ENCODE results near the gene KCNJ14.
A peak's percentile ranks its signal among the peaks of the same experiment; 100 is the strongest.

Gene KCNJ14

DNA sequence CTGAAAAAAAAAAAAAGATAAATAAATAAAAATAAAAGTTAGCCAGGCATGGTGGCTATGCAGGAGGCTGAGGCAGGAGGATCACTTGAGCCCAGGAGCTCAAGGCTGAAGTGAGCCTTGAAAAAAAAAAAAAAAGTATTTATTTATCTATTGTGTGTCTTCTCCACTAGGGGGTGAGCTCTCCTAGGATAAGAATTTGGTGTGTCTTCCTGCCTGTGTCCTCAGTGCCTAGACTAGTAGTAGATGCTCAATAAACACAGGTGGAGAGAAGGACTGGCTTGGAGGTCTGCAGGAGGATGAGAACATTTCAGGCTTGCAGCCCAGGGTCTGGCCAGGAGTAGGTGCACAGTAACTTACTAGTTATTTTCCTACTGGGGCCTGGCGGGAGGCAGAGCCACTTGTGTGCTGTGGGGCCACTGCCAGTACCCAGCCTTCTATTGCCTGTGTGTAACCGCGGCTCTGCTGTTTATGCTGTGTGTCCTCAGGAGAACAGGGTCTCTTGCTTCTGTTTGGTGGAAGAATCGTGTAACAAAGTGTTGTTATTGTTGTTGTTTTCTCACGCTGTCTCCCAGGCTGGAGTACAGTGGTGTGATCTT lies 50.9 kb downstream of the KCNJ14 start:
- ATAC-seq = peak; percentile 26
- TF ChIP-seq BACH2 (CRISPR knock-in tag; IDR thresholded peaks at IDR 0.05; ENCODE audit: borderline replicate concordance) = no peak
- TF ChIP-seq, protein P1, sequence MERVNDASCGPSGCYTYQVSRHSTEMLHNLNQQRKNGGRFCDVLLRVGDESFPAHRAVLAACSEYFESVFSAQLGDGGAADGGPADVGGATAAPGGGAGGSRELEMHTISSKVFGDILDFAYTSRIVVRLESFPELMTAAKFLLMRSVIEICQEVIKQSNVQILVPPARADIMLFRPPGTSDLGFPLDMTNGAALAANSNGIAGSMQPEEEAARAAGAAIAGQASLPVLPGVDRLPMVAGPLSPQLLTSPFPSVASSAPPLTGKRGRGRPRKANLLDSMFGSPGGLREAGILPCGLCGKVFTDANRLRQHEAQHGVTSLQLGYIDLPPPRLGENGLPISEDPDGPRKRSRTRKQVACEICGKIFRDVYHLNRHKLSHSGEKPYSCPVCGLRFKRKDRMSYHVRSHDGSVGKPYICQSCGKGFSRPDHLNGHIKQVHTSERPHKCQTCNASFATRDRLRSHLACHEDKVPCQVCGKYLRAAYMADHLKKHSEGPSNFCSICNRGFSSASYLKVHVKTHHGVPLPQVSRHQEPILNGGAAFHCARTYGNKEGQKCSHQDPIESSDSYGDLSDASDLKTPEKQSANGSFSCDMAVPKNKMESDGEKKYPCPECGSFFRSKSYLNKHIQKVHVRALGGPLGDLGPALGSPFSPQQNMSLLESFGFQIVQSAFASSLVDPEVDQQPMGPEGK (CRISPR knock-in tag; IDR thresholded peaks at IDR 0.05; ENCODE audit: borderline replicate concordance) = no peak
- TF ChIP-seq ZNF8 (CRISPR knock-in tag; IDR thresholded peaks at IDR 0.05) = no peak
- TF ChIP-seq CSDC2 (CRISPR knock-in tag; IDR thresholded peaks at IDR 0.05) = no peak
- no peak for TF ChIP-seq SNAI2 (CRISPR knock-in tag; IDR thresholded peaks at IDR 0.05)
- no peak for TF ChIP-seq TCF4 (CRISPR knock-in tag; IDR thresholded peaks at IDR 0.05; ENCODE audit: borderline replicate concordance)
- no peak for TF ChIP-seq ZNF565 (CRISPR knock-in tag; conservative IDR thresholded peaks at IDR 0.05; ENCODE audit: low read depth)
- TF ChIP-seq ISL1 (CRISPR knock-in tag; IDR thresholded peaks at IDR 0.05) = no peak
- no peak for TF ChIP-seq ZC3H10 (CRISPR knock-in tag; IDR thresholded peaks at IDR 0.05)

DNA sequence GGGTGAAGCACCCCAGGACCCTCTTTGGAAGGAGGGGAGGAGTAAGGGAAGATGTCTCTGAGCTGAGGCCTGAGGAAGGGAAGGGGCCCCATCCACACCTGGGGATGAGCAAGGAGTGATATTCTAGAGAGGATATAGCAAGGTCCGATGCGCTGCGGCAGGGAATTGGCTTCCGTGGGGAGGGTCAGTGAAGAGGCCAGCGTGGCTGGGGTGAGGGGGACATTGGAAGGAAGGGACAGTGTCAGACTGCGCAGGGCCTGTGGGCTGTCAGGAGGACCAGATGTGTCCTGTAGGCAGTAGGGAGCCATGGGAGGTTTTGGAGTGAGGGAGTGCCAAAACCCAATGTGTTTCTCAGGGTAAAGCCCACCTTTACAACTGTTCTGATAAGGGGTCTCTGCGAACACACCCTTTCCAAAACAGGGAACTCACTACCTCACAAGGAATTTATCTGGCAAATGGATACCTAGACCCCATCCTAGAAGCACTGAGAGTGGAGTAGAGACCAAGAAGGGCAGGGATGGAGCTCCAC lies 52.6 kb downstream of the KCNJ14 start:
- TF ChIP-seq ZFP3 (CRISPR knock-in tag; IDR thresholded peaks at IDR 0.05) = no peak
- TF ChIP-seq ZC3H10 (CRISPR knock-in tag; IDR thresholded peaks at IDR 0.05) = no peak
- TF ChIP-seq ESRRG (CRISPR knock-in tag; IDR thresholded peaks at IDR 0.05) = no peak
- TF ChIP-seq ZNF565 (CRISPR knock-in tag; conservative IDR thresholded peaks at IDR 0.05; ENCODE audit: low read depth) = no peak
- no peak for TF ChIP-seq TCF4 (CRISPR knock-in tag; IDR thresholded peaks at IDR 0.05; ENCODE audit: borderline replicate concordance)
- TF ChIP-seq, protein P2, sequence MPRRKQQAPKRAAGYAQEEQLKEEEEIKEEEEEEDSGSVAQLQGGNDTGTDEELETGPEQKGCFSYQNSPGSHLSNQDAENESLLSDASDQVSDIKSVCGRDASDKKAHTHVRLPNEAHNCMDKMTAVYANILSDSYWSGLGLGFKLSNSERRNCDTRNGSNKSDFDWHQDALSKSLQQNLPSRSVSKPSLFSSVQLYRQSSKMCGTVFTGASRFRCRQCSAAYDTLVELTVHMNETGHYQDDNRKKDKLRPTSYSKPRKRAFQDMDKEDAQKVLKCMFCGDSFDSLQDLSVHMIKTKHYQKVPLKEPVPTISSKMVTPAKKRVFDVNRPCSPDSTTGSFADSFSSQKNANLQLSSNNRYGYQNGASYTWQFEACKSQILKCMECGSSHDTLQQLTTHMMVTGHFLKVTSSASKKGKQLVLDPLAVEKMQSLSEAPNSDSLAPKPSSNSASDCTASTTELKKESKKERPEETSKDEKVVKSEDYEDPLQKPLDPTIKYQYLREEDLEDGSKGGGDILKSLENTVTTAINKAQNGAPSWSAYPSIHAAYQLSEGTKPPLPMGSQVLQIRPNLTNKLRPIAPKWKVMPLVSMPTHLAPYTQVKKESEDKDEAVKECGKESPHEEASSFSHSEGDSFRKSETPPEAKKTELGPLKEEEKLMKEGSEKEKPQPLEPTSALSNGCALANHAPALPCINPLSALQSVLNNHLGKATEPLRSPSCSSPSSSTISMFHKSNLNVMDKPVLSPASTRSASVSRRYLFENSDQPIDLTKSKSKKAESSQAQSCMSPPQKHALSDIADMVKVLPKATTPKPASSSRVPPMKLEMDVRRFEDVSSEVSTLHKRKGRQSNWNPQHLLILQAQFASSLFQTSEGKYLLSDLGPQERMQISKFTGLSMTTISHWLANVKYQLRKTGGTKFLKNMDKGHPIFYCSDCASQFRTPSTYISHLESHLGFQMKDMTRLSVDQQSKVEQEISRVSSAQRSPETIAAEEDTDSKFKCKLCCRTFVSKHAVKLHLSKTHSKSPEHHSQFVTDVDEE (CRISPR knock-in tag; IDR thresholded peaks at IDR 0.05) = no peak
- TF ChIP-seq ZNF70 (CRISPR knock-in tag; IDR thresholded peaks at IDR 0.05) = no peak
- TF ChIP-seq, protein P3, sequence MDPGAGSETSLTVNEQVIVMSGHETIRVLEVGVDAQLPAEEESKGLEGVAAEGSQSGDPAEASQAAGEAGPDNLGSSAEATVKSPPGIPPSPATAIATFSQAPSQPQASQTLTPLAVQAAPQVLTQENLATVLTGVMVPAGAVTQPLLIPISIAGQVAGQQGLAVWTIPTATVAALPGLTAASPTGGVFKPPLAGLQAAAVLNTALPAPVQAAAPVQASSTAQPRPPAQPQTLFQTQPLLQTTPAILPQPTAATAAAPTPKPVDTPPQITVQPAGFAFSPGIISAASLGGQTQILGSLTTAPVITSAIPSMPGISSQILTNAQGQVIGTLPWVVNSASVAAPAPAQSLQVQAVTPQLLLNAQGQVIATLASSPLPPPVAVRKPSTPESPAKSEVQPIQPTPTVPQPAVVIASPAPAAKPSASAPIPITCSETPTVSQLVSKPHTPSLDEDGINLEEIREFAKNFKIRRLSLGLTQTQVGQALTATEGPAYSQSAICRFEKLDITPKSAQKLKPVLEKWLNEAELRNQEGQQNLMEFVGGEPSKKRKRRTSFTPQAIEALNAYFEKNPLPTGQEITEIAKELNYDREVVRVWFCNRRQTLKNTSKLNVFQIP (CRISPR knock-in tag; IDR thresholded peaks at IDR 0.05; ENCODE audit: borderline replicate concordance, low read depth) = no peak
- TF ChIP-seq OSR1 (CRISPR knock-in tag; IDR thresholded peaks at IDR 0.05) = no peak
- no peak for TF ChIP-seq ARNTL (CRISPR knock-in tag; IDR thresholded peaks at IDR 0.05; ENCODE audit: borderline replicate concordance, low read depth)
- no peak for TF ChIP-seq CSDC2 (CRISPR knock-in tag; IDR thresholded peaks at IDR 0.05)
- TF ChIP-seq TOX (CRISPR knock-in tag; IDR thresholded peaks at IDR 0.05; ENCODE audit: borderline replicate concordance) = no peak
- TF ChIP-seq SNAI2 (CRISPR knock-in tag; IDR thresholded peaks at IDR 0.05) = no peak
- TF ChIP-seq, protein P1 (CRISPR knock-in tag; IDR thresholded peaks at IDR 0.05; ENCODE audit: borderline replicate concordance) = no peak
- TF ChIP-seq PPARA (CRISPR knock-in tag; IDR thresholded peaks at IDR 0.05; ENCODE audit: borderline replicate concordance) = no peak
- TF ChIP-seq ISL1 (CRISPR knock-in tag; IDR thresholded peaks at IDR 0.05) = no peak
- TF ChIP-seq BACH2 (CRISPR knock-in tag; IDR thresholded peaks at IDR 0.05; ENCODE audit: borderline replicate concordance) = no peak
- TF ChIP-seq ZNF8 (CRISPR knock-in tag; IDR thresholded peaks at IDR 0.05) = no peak
- TF ChIP-seq, protein P4, sequence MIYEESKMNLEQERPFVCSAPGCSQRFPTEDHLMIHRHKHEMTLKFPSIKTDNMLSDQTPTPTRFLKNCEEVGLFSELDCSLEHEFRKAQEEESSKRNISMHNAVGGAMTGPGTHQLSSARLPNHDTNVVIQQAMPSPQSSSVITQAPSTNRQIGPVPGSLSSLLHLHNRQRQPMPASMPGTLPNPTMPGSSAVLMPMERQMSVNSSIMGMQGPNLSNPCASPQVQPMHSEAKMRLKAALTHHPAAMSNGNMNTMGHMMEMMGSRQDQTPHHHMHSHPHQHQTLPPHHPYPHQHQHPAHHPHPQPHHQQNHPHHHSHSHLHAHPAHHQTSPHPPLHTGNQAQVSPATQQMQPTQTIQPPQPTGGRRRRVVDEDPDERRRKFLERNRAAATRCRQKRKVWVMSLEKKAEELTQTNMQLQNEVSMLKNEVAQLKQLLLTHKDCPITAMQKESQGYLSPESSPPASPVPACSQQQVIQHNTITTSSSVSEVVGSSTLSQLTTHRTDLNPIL (CRISPR knock-in tag; IDR thresholded peaks at IDR 0.05; ENCODE audit: low read depth) = no peak
- ATAC-seq = no peak
